Hepatocyte (in vitro differentiated cells): ENCODE measurements around the gene USHBP1. TPM values are rescaled to one million over a fixed set of nuclear protein-coding genes. Genes with fewer than 3 reads are reported as not detected.

ENCODE experiments used
- DNase-seq: peaks from one replicate; pipeline ENCODE4 v3.0.0-alpha.2; 2016; ENCODE audit warnings: low spot score
- H2AFZ ChIP-seq: fragments of 200-600 bp; sonication (generic); 2 replicates; pipeline ENCODE4 v1.6.0; 2016; ENCODE audit warnings: antibody characterized with exemption, mild to moderate bottlenecking
- H3K27ac ChIP-seq: fragments of 200-600 bp; sonication (generic); 2 replicates; pipeline ENCODE4 v1.5.1; 2016; ENCODE audit warnings: mild to moderate bottlenecking
- H3K27me3 ChIP-seq: fragments of 200-600 bp; sonication (generic); 2 replicates; pipeline ENCODE4 v1.6.1; 2016
- H3K36me3 ChIP-seq: fragments of 200-600 bp; sonication (generic); replicated peaks from 2 replicates; pipeline ENCODE4 v1.5.1; 2016; ENCODE audit warnings: low read depth; ENCODE audit not compliant: insufficient read depth
- H3K4me1 ChIP-seq: fragments of 200-600 bp; sonication (generic); 2 replicates; pipeline ENCODE4 v1.5.1; 2016; ENCODE audit warnings: mild to moderate bottlenecking, moderate library complexity; ENCODE audit not compliant: insufficient read depth
- H3K4me2 ChIP-seq: fragments of 200-600 bp; sonication (generic); 2 replicates; pipeline ENCODE4 v1.6.0; 2016
- H3K4me3 ChIP-seq: fragments of 200-600 bp; sonication (generic); 2 replicates; pipeline ENCODE4 v1.5.1; 2016; ENCODE audit warnings: mild to moderate bottlenecking
- H3K79me2 ChIP-seq: fragments of 200-600 bp; sonication (generic); 2 replicates; pipeline ENCODE4 v1.6.0; 2017; ENCODE audit warnings: mild to moderate bottlenecking
- H3K9me2 ChIP-seq: fragments of 200-600 bp; sonication (generic); replicated peaks from 2 replicates; pipeline ENCODE4 v1.6.0; 2017; ENCODE audit warnings: mild to moderate bottlenecking; ENCODE audit not compliant: insufficient read depth
- H3K9me3 ChIP-seq: fragments of 200-600 bp; sonication (generic); 2 replicates; pipeline ENCODE4 v1.5.1; 2016; ENCODE audit warnings: low read depth, mild to moderate bottlenecking
- H4K20me1 ChIP-seq: fragments of 200-600 bp; sonication (generic); 2 replicates; pipeline ENCODE4 v1.6.0; 2016; ENCODE audit warnings: mild to moderate bottlenecking; ENCODE audit not compliant: insufficient read depth, poor library complexity, severe bottlenecking
- EZH2 ChIP-seq: fragments of 200-600 bp; sonication (generic); IDR thresholded peaks from 2 replicates; pipeline ENCODE4 v1.6.1; 2016; ENCODE audit warnings: antibody characterized with exemption, mild to moderate bottlenecking, borderline replicate concordance
- EZH2phosphoT487 ChIP-seq: fragments of 200-600 bp; sonication (generic); IDR thresholded peaks from one replicate; pipeline ENCODE4 v1.6.1; 2018; ENCODE audit warnings: antibody characterized with exemption, mild to moderate bottlenecking, low read depth, moderate library complexity; ENCODE audit not compliant: unreplicated experiment, severe bottlenecking
- WGBS: methylation state at CpG from one replicate; pipeline ENCODE4 v1.1.6; 2016; ENCODE audit warnings: low lambda C conversion rate; ENCODE audit errors: missing lambda C conversion rate; 5-methylcytosine and 5-hydroxymethylcytosine counted together
- polyA plus RNA-seq: library from polyadenylated mRNA; unstranded; fragments of >200 nt; fragmentation: Nextera tagmentation; extraction: Ambion mirVana; gene quantifications from 2 replicates; pipeline ENCODE4 v1.2.1, GENCODE V29; 2016
- total RNA-seq: library from RNA; depleted of rRNA; stranded (reverse); fragments of >200 nt; gene quantifications from 2 replicates; pipeline ENCODE4 v1.2.3, GENCODE V29; 2014
- TF ChIP-seq, protein P1 (sequence below): fragments of 200-600 bp; sonication (generic); IDR thresholded peaks from 2 replicates; pipeline ENCODE4 v1.5.1; 2016; ENCODE audit warnings: antibody characterized with exemption, mild to moderate bottlenecking; ENCODE audit not compliant: poor library complexity

USHBP1 gene
- total and polyA plus RNA-seq, 2 experiments from 2014 or later = 0.98 TPM; not detected in 1

DNA sequence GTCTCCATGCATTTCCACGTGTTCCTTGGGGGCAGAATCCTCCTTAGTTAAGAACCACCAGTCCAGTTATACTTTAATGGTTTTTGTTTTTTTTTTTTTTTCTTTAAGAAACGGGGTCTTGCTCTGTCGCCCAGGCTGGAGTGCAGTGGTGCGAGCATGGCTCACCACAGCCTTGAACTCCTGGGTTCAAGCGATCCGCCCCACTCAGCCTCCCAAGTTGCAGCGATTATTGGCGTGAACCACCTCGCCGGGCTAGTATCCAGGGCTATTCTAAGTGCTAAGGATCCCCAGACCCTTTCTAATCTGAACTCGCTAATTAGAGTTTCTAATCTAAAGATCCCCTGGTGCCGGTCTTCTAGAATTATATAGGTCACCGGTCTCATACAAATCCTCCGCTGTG is 29.1 kb upstream of the USHBP1 start:
- Histone ChIP-seq H3K4me1 (peaks cover 3% of the 10 kb centered on the region), H3K4me2 (no peak overlapping the region), H3K36me3 (no peaks in the 10 kb centered on the region), H4K20me1 (no peaks in the 10 kb centered on the region), H3K27me3 (no peaks in the 10 kb centered on the region), H3K79me2 (peaks cover 3% of the 10 kb centered on the region), H3K4me3 (no peak overlapping the region), H2AFZ (no peak overlapping the region), H3K9me3 (no peaks in the 10 kb centered on the region), H3K27ac (no peak overlapping the region), H3K9me2 (no peaks in the 10 kb centered on the region)
- TF ChIP-seq EZH2 (no peak), EZH2phosphoT487 (no peak)
- TF ChIP-seq, protein P1, sequence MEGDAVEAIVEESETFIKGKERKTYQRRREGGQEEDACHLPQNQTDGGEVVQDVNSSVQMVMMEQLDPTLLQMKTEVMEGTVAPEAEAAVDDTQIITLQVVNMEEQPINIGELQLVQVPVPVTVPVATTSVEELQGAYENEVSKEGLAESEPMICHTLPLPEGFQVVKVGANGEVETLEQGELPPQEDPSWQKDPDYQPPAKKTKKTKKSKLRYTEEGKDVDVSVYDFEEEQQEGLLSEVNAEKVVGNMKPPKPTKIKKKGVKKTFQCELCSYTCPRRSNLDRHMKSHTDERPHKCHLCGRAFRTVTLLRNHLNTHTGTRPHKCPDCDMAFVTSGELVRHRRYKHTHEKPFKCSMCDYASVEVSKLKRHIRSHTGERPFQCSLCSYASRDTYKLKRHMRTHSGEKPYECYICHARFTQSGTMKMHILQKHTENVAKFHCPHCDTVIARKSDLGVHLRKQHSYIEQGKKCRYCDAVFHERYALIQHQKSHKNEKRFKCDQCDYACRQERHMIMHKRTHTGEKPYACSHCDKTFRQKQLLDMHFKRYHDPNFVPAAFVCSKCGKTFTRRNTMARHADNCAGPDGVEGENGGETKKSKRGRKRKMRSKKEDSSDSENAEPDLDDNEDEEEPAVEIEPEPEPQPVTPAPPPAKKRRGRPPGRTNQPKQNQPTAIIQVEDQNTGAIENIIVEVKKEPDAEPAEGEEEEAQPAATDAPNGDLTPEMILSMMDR = no peak
- DNase-seq = no peak
- WGBS = 92% methylated on average over 14 of the region's 14 CpGs

DNA sequence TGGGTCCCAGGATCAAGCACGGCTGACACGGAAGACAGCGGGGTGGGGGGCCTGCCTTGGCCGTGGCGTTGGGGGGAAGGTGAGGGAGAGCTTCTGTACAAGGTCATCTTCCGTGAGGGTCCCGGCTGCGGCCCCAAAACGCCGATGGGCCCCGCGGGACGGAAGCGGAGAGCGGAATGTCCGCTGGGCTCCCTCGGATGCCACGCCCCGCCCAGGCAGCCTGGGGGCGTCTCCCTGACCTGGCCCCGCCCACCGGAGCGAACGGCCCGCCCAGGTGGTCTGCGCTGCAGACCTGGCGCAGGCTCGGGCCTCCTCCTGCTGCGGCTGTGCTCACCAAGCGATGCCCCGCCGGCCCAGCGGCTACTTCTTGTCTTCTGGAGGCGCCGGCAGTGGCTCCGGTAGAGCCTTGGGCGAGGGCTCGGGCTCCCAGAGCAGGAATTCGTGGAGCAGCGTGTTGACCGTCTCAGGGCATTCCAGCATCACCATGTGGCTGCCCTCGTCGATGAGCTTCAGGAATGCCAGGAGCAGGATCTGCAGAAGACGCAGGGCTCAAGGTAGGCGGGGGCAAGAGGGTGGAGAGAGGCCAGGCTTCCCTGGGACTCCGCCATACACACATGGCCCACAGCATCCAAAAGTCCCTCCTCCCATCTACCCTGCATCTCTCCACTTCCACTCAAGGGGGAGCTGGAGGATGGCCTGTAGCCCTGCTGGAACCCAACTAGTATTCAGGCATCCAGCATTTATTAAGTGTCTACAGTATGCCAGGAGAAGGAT is 27.9 kb upstream of the USHBP1 start:
- Histone ChIP-seq H3K9me3 (no peaks in the 10 kb centered on the region), H3K4me3 (peak overlapping the region; percentile 55), H3K27me3 (no peaks in the 10 kb centered on the region), H3K27ac (peak overlapping the region; percentile 77), H3K9me2 (no peaks in the 10 kb centered on the region), H3K4me2 (peak overlapping the region; percentile 93), H4K20me1 (no peaks in the 10 kb centered on the region), H3K36me3 (no peaks in the 10 kb centered on the region), H3K79me2 (no peaks in the 10 kb centered on the region), H2AFZ (peak overlapping the region; percentile 96), H3K4me1 (peaks cover 3% of the 10 kb centered on the region)
- TF ChIP-seq EZH2 = no peak
- TF ChIP-seq, protein P1 = peak; percentile 63
- no peak for TF ChIP-seq EZH2phosphoT487
- 2% methylated on average over 27 of the region's 46 CpGs for WGBS
- peak; percentile 89 for DNase-seq

DNA sequence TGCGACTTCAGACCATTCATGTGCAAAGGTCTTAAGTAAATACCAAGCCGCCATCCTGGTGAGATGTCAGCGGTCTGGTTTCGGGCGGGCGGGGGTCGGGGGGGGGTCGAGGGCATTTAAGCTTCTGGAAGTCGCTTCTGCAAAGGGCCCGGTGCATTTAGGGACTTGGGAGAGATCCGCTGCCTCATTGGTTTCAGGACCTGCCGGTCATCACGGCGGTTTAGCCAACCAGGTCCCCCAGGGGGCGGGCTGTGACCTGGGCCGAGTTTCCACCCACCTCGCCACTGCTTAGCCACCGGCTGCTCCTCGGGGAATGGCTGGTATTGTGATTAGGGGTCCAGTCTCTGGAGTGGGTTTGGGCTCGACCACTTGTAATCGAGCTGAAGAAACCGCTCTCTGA is 24.9 kb upstream of the USHBP1 start:
- H3K9me3 ChIP-seq = no peaks in the 10 kb centered on the region
- no peaks in the 10 kb centered on the region for H3K9me2 ChIP-seq
- peaks cover 3% of the 10 kb centered on the region for H3K4me1 ChIP-seq
- H2AFZ ChIP-seq = no peak overlapping the region
- H3K27ac ChIP-seq = no peak overlapping the region
- no peaks in the 10 kb centered on the region for H3K27me3 ChIP-seq
- 16% methylated on average over 21 of the region's 22 CpGs for WGBS
- no peaks in the 10 kb centered on the region for H4K20me1 ChIP-seq
- DNase-seq = peak; percentile 76
- no peak overlapping the region for H3K4me3 ChIP-seq
- H3K36me3 ChIP-seq = no peaks in the 10 kb centered on the region
- TF ChIP-seq EZH2phosphoT487 (no peak), EZH2 (no peak)
- TF ChIP-seq, protein P1 = no peak
- H3K4me2 ChIP-seq = peak overlapping the region; percentile 77
- H3K79me2 ChIP-seq = no peaks in the 10 kb centered on the region
